HT1080 (cell line): Measurements from ENCODE around the gene HMSD. TPM values are rescaled to one million over a fixed set of nuclear protein-coding genes. Genes with fewer than 3 reads are reported as not detected.
A peak's percentile ranks its signal among the peaks of the same experiment; 100 is the strongest.

Experiments
- DNase-seq: peaks from one replicate; pipeline ENCODE4 v3.0.0-alpha.2; 2015; ENCODE audit warnings: low read depth
- total RNA-seq: library from RNA; depleted of rRNA; stranded (reverse); fragments of >200 nt; shearing (Covaris generic); gene quantifications from 2 replicates; pipeline ENCODE4 v1.2.3, GENCODE V29; 2014; rRNA removed

Gene HMSD
- total RNA-seq, 1 experiment from 2014 or later: not detected

- no peak for DNase-seq
These were observed 38.6 kb downstream of the HMSD start for GRCh38 chr18:63987743-63988142.

- no peak for DNase-seq
These were observed 43.6 kb downstream of the HMSD start for GRCh38 chr18:63992751-63993150.

- peak; percentile 59 for DNase-seq
These were observed 45.8 kb downstream of the HMSD start for GRCh38 chr18:63994783-63995399.

- no peak for DNase-seq
These were observed 47.9 kb downstream of the HMSD start for GRCh38 chr18:63997041-63997440.

- no peak for DNase-seq
These were observed 48.5 kb downstream of the HMSD start for GRCh38 chr18:63997606-63998005.

GRCh38 chr18:63999871-64000270 lies 50.8 kb downstream of the HMSD start:
- DNase-seq: no peak

GRCh38 chr18:64002581-64002980 lies 53.5 kb downstream of the HMSD start:
- DNase-seq: no peak

- DNase-seq: no peak
These were observed 60.2 kb downstream of the HMSD start for GRCh38 chr18:64009305-64009704.

Other genes starting within 250 kb of the HMSD start
- not detected in 2 replicates for gene SERPINB11, start 246.3 kb upstream of the HMSD start, total RNA-seq
- gene SERPINB7, start 173.9 kb upstream of the HMSD start, total RNA-seq: 50.9 and 71.5 TPM in 2 replicates
- gene SERPINB2, start 61.6 kb upstream of the HMSD start, total RNA-seq: 0.27 and 1.8 TPM in 2 replicates
- not detected in 2 replicates for gene SERPINB10, start 41.3 kb upstream of the HMSD start, total RNA-seq
- 30.6 and 39.6 TPM in 2 replicates for gene SERPINB8, start 20.8 kb downstream of the HMSD start, total RNA-seq
- gene LINC00305, start 199.8 kb downstream of the HMSD start, total RNA-seq: not detected in 2 replicates